ENCODE results near the gene FOXC2.

FOXC2 gene

GRCh38 chr16:86609661-86610060 is 43.0 kb downstream of the FOXC2 start:
- no peak for TF ChIP-seq FOXP2 (optimal IDR thresholded peaks at IDR 0.05; ENCODE audit: borderline replicate concordance, extremely low read depth, extremely low read length, insufficient read depth)
- no peak for TF ChIP-seq SIN3A (IDR thresholded peaks at IDR 0.05; ENCODE audit: borderline replicate concordance, insufficient read depth, low read length)
- TF ChIP-seq POLR2AphosphoS5 (IDR thresholded peaks at IDR 0.05; ENCODE audit: low read depth, low read length), result no peak
- TF ChIP-seq TAF1 (IDR thresholded peaks at IDR 0.05; ENCODE audit: borderline replicate concordance, insufficient read depth, low read length), result no peak
- no peak for TF ChIP-seq REST (IDR thresholded peaks at IDR 0.05; ENCODE audit: insufficient read depth in 1 of 2, low read depth in 2 of 2, low read length in 2 of 2)

- TF ChIP-seq SIN3A (IDR thresholded peaks at IDR 0.05; ENCODE audit: borderline replicate concordance, insufficient read depth, low read length) (no peak), TAF1 (IDR thresholded peaks at IDR 0.05; ENCODE audit: borderline replicate concordance, insufficient read depth, low read length) (no peak), POLR2AphosphoS5 (IDR thresholded peaks at IDR 0.05; ENCODE audit: low read depth, low read length) (no peak), REST (IDR thresholded peaks at IDR 0.05; ENCODE audit: insufficient read depth in 1 of 2, low read depth in 2 of 2, low read length in 2 of 2) (no peak), FOXP2 (optimal IDR thresholded peaks at IDR 0.05; ENCODE audit: borderline replicate concordance, extremely low read depth, extremely low read length, insufficient read depth) (no peak)
Observed at GRCh38 chr16:86610779-86611524, 44.3 kb downstream of the FOXC2 start.

- TF ChIP-seq SIN3A (IDR thresholded peaks at IDR 0.05; ENCODE audit: borderline replicate concordance, insufficient read depth, low read length) (no peak), TAF1 (IDR thresholded peaks at IDR 0.05; ENCODE audit: borderline replicate concordance, insufficient read depth, low read length) (no peak), REST (IDR thresholded peaks at IDR 0.05; ENCODE audit: insufficient read depth in 1 of 2, low read depth in 2 of 2, low read length in 2 of 2) (no peak)
Observed at GRCh38 chr16:86611525-86611855, 44.9 kb downstream of the FOXC2 start.

GRCh38 chr16:86611941-86612340 is 45.3 kb downstream of the FOXC2 start:
- no peak for TF ChIP-seq REST (IDR thresholded peaks at IDR 0.05; ENCODE audit: insufficient read depth in 1 of 2, low read depth in 2 of 2, low read length in 2 of 2)
- no peak for TF ChIP-seq POLR2AphosphoS5 (IDR thresholded peaks at IDR 0.05; ENCODE audit: low read depth, low read length)
- no peak for TF ChIP-seq SIN3A (IDR thresholded peaks at IDR 0.05; ENCODE audit: borderline replicate concordance, insufficient read depth, low read length)
- no peak for TF ChIP-seq FOXP2 (optimal IDR thresholded peaks at IDR 0.05; ENCODE audit: borderline replicate concordance, extremely low read depth, extremely low read length, insufficient read depth)
- no peak for TF ChIP-seq TAF1 (IDR thresholded peaks at IDR 0.05; ENCODE audit: borderline replicate concordance, insufficient read depth, low read length)

GRCh38 chr16:86614699-86615098 is 48.1 kb downstream of the FOXC2 start:
- TF ChIP-seq REST (IDR thresholded peaks at IDR 0.05; ENCODE audit: insufficient read depth in 1 of 2, low read depth in 2 of 2, low read length in 2 of 2), result no peak

Measured in PFSK-1 (cell line).